WTC11 (cell line): ENCODE results near the gene SAMD4A.

Experiments used
- ATF1 ChIP-seq: sonication (generic); formaldehyde crosslinking; IDR thresholded peaks from 2 replicates; pipeline ENCODE4 v1.8.1; 2023; ENCODE audit warnings: mild to moderate bottlenecking, moderate library complexity, missing genetic modification reagents
- CREM ChIP-seq: sonication (generic); formaldehyde crosslinking; IDR thresholded peaks from 2 replicates; pipeline ENCODE4 v1.8.1; 2022; ENCODE audit warnings: mild to moderate bottlenecking, missing genetic modification reagents, moderate library complexity
- CTCF ChIP-seq: fragments of 200-600 bp; IDR thresholded peaks from 2 replicates; pipeline ENCODE4 v1.8.0; 2022; ENCODE audit warnings: antibody characterized with exemption
- E2F5 ChIP-seq: sonication (generic); formaldehyde crosslinking; IDR thresholded peaks from 2 replicates; pipeline ENCODE4 v1.8.1; 2022; ENCODE audit warnings: mild to moderate bottlenecking, moderate library complexity, missing genetic modification reagents
- MXD4 ChIP-seq: fragments of 250-450 bp; sonication (Bioruptor Pico); IDR thresholded peaks from 2 replicates; pipeline ENCODE4 v1.8.0; 2021; ENCODE audit warnings: mild to moderate bottlenecking, moderate library complexity, borderline replicate concordance
- NFATC4 ChIP-seq: fragments of 250-450 bp; sonication (Bioruptor Pico); IDR thresholded peaks from 2 replicates; pipeline ENCODE4 v1.9.0; 2021; ENCODE audit warnings: mild to moderate bottlenecking
- NR3C1 ChIP-seq: sonication (generic); formaldehyde crosslinking; conservative IDR thresholded peaks from 2 replicates; pipeline ENCODE4 v1.8.1; 2023; ENCODE audit warnings: low read depth, mild to moderate bottlenecking, missing genetic modification reagents
- PREB ChIP-seq: sonication (generic); formaldehyde crosslinking; IDR thresholded peaks from 2 replicates; pipeline ENCODE4 v1.8.1; 2022; ENCODE audit warnings: mild to moderate bottlenecking, missing genetic modification reagents, moderate library complexity, borderline replicate concordance
- ZNF416 ChIP-seq: fragments of 250-450 bp; sonication (Bioruptor Pico); IDR thresholded peaks from 2 replicates; pipeline ENCODE4 v1.9.0; 2021; ENCODE audit warnings: mild to moderate bottlenecking, inconsistent platforms
- TF ChIP-seq, protein P1 (sequence below): sonication (generic); formaldehyde crosslinking; IDR thresholded peaks from 2 replicates; pipeline ENCODE4 v1.8.1; 2023; ENCODE audit warnings: mild to moderate bottlenecking, missing genetic modification reagents, moderate library complexity
- TF ChIP-seq, protein P2 (sequence below): sonication (generic); formaldehyde crosslinking; conservative IDR thresholded peaks from 2 replicates; pipeline ENCODE4 v1.8.1; 2023; ENCODE audit warnings: mild to moderate bottlenecking, low read depth, missing genetic modification reagents, moderate library complexity

GRCh38 chr14:54697001-54697400 is 130.1 kb downstream of the SAMD4A start:
- TF ChIP-seq CTCF (no peak), NFATC4 (CRISPR knock-in tag) (no peak), NR3C1 (no peak), ZNF416 (no peak), CREM (CRISPR knock-in tag) (no peak), PREB (no peak), E2F5 (CRISPR knock-in tag) (no peak), MXD4 (CRISPR knock-in tag) (no peak), ATF1 (CRISPR knock-in tag) (no peak)
- TF ChIP-seq, protein P1, sequence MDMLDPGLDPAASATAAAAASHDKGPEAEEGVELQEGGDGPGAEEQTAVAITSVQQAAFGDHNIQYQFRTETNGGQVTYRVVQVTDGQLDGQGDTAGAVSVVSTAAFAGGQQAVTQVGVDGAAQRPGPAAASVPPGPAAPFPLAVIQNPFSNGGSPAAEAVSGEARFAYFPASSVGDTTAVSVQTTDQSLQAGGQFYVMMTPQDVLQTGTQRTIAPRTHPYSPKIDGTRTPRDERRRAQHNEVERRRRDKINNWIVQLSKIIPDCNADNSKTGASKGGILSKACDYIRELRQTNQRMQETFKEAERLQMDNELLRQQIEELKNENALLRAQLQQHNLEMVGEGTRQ = no peak
- TF ChIP-seq, protein P2, sequence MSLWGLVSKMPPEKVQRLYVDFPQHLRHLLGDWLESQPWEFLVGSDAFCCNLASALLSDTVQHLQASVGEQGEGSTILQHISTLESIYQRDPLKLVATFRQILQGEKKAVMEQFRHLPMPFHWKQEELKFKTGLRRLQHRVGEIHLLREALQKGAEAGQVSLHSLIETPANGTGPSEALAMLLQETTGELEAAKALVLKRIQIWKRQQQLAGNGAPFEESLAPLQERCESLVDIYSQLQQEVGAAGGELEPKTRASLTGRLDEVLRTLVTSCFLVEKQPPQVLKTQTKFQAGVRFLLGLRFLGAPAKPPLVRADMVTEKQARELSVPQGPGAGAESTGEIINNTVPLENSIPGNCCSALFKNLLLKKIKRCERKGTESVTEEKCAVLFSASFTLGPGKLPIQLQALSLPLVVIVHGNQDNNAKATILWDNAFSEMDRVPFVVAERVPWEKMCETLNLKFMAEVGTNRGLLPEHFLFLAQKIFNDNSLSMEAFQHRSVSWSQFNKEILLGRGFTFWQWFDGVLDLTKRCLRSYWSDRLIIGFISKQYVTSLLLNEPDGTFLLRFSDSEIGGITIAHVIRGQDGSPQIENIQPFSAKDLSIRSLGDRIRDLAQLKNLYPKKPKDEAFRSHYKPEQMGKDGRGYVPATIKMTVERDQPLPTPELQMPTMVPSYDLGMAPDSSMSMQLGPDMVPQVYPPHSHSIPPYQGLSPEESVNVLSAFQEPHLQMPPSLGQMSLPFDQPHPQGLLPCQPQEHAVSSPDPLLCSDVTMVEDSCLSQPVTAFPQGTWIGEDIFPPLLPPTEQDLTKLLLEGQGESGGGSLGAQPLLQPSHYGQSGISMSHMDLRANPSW (CRISPR knock-in tag) = no peak
